NCI-H2107 treated with DMSO at 0.1 percent for 48 hours (cell line): ENCODE data around the gene OR1D5.
"Not testable (repeated sequence)": the region's sequence is repeated elsewhere in the genome, so short reads cannot be mapped to it uniquely, and the experiment has no call there.

Experiments used
- DNase-seq: peaks from one replicate; lab custom pipeline; 2025; ENCODE audit not compliant: unreplicated experiment; lab: John Stamatoyannopoulos, UW

OR1D5 gene

GRCh38 chr17:3032258-3033247, 30.9 kb downstream of the OR1D5 start:
- DNase-seq, result no peak

- not testable (repeated sequence) for DNase-seq
These were observed 32.4 kb downstream of the OR1D5 start for GRCh38 chr17:3030852-3031470.

- no peak for DNase-seq
These were observed 33.3 kb downstream of the OR1D5 start for GRCh38 chr17:3030096-3030495.

GRCh38 chr17:3029213-3029913, 34.0 kb downstream of the OR1D5 start:
- DNase-seq, result no peak

- DNase-seq, result no peak
These were observed 35.4 kb downstream of the OR1D5 start for GRCh38 chr17:3027786-3028532.

- no peak for DNase-seq
These were observed 36.3 kb downstream of the OR1D5 start for GRCh38 chr17:3026856-3027751.

- DNase-seq, result no peak
These were observed 37.1 kb downstream of the OR1D5 start for GRCh38 chr17:3026125-3026855.

- no peak for DNase-seq
These were observed 37.8 kb downstream of the OR1D5 start for GRCh38 chr17:3025421-3026124.

GRCh38 chr17:3024346-3024745, 39.1 kb downstream of the OR1D5 start:
- no peak for DNase-seq

GRCh38 chr17:3022197-3022596, 41.2 kb downstream of the OR1D5 start:
- DNase-seq, result no peak

GRCh38 chr17:3020381-3020780, 43.0 kb downstream of the OR1D5 start:
- no peak for DNase-seq

GRCh38 chr17:3019761-3020160, 43.6 kb downstream of the OR1D5 start:
- DNase-seq, result no peak

- DNase-seq, result no peak
These were observed 45.5 kb downstream of the OR1D5 start for GRCh38 chr17:3017936-3018335.

GRCh38 chr17:3015890-3016289, 47.5 kb downstream of the OR1D5 start:
- no peak for DNase-seq

- no peak for DNase-seq
These were observed 50.4 kb downstream of the OR1D5 start for GRCh38 chr17:3012926-3013581.
